GM19463 (cell line): ENCODE measurements around the gene HPGD.
"Not testable (repeated sequence)": the region's sequence is repeated elsewhere in the genome, so short reads cannot be mapped to it uniquely, and the experiment has no call there.

Experiments used
- ATAC-seq: cut with Tn5 transposase; IDR thresholded peaks from one replicate; pipeline ENCODE4 v1.9.1; 2021; ENCODE audit warnings: mild to moderate bottlenecking, moderate library complexity; ENCODE audit not compliant: unreplicated experiment

Gene HPGD

DNA sequence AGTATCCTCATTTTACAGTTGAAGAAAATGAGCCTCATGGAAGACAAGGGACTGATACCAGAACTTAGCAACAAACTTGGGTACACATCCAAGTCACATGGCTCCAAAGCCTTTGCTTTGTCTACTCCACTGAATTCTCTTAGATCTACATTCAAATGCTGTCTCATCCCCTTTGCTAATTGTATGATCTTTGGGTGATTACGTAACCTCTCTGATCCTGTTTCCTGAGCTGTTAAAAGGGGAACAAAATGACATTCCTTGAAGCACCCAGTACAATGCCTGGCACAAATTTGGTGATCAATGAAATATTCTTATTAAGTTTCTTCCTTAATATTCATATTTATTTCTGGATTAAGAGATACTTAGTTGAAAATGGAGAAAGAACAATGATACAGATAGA is 5.9 kb upstream of the HPGD start:
- ATAC-seq: no peak

DNA sequence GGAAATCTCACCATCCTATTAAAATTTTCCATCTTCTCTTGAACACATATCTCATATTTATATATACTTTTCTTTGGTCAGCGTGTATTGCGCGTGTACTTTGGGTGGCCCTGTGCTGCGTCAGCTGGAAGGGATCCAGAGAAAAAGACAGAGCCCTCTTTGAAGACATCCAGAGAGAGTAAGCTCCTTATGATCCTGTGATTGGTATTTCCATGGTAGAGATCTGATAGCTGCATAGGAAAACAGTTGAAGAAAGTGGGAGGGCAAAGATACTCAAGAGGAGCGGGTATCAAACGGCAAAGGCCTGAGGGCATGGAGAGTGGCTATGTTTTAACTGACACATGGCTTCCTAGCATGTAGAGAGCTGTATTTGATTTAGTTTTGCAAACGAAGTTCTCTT is 4.4 kb upstream of the HPGD start:
- ATAC-seq: no peak

DNA sequence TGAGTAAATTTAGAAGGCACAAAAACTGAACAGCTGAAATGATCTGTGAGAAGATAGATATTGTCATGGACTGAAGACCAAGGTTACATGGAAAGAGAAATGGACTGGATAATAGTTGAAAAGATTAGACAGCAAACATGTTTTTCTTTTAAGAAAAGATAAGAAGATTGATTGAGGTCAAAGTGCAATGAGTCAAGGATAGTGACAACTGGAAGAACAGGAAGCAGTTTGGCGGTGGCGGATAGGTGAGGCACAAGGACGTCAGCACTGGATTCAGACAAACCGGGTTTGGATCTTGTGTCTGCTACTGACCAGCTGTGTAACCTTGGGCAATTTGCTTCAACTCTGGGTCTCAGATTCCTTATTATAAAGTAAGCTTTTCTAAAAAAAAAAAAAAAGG is 2.0 kb upstream of the HPGD start:
- ATAC-seq: no peak

DNA sequence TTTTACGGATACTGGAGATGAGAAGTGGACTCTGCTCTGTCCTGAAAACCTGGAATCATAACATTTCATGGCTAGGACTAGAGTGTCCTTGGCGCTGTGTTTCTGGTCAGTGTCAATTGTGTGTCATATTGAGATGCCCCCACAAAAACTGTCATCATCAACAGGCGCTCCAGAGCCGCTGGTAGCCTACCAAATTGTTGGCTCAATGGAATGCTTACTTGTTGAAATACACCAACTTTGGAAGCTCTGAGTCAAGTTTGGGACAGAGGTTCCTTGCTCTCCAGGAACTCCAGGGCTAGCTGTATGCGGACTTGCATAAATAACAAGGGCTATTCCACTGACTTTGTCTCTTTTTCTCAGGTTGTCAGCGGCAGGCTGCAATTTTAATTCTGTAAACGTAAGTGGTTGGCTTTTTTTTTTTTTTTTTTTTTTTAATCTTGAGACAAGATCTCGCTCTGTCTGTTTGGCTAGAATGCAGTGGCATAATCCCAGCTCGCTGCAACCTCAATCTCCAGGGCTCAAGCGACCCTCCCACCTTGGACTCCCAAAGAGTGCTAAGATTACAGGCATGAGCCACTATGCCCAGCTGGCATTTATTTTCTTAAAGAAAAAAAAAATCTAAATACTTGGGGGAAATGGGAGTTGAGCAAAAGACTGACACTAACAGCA is 871 bp upstream of the HPGD start:
- ATAC-seq: no peak

DNA sequence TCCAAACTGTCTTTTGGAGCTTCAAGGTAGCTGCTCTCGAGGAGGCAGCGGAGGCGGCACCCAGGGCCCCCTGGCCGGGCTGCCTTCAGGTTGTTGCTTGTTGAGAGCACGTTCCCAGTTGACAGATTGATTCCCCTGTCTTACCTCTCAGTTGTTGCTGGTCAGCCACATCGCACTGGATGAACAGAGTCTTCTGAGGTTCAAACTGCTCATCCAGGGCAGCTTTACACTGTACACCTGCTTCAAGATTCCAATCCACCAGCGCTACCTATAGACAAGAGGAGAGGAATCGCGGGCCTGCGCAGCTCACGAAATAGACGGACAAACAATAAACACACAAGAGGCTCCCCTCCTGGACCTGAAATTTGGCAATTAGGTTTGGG is 497 bp downstream of the HPGD start:
- peak; percentile 18 for ATAC-seq

DNA sequence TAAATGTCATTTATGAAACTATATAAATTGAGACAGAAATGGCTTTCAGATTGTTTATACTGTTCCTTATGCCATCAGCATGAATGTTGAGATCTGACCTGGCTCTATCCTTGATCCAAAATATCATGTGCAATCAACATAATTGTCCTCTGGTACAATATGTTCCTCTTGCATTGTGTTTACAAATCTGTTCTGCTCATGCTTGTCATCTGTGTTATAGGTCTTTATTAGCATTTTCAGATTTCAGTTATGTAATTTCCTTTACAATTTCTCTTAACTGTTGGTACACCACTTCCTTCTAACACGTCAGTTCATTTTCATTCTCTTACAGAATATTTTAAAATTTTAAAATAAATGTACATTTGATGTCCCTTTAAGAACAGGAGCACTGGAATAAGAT is 1.6 kb downstream of the HPGD start:
- ATAC-seq: no peak

DNA sequence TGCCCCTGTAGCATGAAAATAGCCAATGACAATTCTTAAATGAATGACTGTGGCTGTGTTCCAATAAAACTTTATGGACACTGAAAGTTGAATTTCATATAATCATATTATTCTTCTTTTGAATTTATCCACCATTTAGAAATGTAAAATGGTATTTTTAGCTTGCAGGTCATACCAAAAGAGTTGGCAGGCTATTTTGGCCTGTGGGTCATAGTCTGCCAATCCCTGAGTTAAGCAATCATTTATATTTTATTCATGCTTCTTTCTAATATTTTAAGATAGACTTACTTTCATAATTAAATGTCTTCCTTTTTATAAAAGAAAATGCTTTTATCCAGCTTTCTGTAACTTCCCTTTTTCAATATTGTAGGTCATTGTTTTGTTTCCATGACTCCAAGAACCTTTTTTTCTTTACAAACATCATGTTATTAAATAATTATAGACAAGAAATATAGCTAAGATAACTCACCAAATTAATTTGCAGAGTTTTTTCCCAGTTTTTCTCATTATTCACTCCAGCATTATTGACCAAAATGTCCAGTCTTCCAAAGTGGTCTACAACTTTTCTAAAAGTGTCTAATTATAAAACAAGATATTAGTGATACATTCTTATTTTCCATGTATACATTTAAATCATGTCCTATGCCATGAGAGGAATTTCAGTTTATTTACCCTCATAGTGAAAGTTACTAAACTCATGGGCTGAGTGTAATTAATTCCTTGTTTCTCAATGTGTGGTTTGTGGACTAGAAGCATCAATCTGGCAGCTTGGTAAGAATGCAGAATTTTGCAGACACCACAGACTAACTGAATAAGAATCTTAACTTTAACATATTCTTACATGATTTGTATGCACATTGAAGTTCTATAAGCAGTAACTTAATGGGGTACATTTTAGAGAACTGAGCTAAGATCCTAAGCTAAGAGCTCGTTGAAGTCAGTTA is 4.5 kb downstream of the HPGD start:
- no peak for ATAC-seq

DNA sequence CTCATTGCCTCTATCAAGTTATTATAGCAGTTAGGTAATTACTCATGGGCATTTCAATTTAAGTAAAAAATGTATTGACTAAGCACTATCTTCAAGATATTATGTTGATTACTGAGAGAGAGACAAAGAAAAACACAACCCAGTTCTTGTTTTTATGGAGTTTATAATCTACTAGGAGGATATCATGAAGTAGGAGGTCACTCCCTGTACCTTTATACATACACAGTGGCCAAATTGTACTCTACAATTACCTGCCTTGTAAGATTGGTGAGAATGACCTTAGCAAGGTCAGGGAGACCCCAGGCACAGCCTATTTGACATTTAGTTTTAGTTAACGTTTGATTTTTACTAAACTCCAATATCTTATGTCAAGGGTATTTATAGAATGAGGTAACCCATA is 5.5 kb downstream of the HPGD start:
- no peak for ATAC-seq

DNA sequence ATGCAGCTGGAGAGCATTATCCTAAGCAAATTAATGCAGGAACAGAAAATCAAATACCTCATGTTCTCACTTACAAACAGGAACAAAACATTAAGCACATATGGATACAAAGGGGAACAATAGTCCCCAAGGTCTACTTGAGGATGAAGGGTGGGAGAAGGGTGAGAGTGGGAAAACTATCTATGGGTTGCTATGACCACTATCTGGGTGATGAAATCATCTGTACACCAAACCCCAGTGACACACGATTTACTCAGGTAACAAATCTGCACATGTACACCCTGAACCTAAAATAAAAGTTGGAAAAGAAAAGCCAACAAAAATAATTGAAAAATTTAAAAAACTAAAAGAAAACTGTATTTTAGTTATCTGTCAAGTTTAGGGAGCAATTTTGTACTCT is 5.9 kb downstream of the HPGD start:
- no peak for ATAC-seq

DNA sequence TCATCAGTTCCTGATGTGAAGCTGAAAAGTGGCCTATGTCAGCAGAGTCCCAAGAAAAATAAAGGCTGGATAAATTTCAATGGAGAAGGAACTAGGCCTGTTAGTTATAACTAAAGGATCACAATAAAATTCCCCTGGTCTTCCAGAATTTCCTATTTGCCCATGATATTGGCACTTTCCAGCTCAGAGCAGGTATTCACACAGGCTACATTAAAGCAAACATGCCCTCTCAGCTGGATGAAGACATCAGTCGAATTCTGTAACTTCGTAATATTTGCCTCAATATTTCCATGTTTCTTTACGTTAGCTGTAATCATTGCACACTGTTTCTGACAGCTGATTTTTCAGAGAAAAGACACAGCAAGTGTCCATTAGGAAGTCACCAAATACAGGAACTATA is 9.5 kb downstream of the HPGD start:
- ATAC-seq: no peak

DNA sequence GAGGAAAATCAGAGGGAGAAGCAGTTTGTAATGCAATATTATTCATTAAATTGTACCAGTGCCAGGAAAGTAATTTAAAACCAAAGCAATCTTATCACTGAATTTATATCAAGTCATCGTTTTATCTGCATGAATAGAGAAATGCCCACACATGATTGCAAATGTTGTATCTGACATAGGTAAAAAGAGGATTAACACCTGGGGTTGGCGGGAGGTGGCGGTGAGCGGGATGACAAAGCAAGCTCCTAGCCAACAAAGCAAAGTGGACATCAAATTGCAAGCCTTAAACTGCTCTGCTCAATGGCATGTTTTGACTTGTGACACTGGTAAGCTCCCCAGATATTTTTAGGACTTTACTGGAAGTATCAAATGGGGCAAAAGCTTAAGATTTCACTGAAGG is 16.4 kb downstream of the HPGD start:
- no peak for ATAC-seq

DNA sequence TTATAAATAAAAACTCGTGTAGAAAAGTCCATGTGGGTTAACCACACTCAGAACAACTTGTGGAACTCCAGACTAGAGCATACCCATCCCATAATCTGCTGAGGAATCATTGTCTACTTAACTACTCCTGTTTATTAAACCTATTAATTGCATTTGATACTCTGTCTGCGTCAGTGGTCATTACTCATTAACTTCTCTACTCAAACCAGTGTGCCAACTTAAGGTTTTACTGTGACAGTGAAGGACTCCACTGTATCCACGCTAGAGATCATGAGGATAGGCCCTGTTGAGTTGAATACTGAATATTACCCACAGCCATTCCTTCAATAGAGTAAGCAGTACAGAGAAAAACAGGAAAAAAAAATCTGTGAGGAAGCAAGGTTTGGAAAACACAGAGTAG is 17.3 kb downstream of the HPGD start:
- ATAC-seq: no peak

DNA sequence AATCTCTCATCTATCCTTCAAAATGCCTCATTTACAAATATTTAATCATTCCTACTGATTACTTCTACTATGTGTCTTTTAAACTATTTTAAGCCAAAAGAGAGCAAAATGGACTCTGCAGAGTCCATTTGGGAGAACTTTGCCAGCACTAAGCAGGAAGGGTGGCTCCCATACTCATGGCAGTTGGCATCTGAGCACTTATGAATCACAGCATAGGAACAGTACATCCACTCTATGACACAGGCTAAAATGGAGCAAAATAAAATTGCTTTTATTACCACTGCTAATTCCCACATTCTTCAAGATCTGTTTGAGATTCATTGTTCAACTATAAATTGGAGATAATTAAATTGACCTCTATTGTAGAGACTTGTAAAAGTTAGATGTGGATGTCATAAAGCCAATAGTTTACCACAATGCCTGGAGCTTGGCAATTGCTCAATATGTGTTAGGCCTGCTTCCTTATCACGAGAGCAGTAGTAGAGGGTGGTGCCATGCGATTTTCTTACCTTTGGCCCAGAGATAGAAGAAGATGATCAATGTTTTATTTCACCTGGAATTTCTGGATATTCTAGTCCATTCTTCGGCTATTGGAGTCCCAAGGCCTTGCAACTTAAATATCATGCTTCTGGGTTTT is 19.1 kb downstream of the HPGD start:
- ATAC-seq: no peak

DNA sequence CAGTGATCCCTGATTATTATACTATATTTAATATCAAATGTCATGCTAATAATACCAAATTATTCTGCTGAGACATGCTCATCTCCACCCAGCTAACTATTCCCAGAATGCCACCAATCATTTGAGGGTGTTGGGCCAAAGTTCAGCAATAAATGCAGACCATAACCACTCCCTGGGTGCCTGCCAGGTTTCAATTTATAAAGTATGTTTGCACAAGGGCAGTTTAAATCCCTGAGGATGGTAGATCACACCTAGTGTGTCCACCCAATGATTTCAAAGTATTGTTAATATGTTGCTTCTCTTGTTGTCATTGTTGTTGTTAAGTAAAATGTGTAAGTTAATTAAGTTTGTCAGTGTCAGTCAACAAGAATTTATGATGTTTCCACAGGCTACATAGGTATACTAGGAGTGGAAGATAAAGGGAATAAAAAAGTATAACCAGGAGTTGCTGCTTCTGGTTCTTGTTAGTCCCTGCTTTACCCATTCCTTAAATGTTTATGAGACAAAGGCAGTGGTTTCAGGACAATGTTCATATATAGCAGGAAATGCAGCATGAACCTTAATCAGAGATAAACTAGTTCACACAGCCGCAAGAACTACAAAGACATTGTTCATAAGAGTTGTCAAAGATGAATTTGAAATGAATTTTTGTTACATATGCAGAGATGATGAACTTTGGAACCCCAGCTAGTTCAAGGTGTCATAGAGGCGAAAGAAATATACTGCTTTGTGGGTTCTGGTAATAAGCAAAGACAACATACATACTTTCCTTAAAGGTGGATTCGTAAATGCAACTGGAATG is 25.5 kb downstream of the HPGD start:
- ATAC-seq: no peak

DNA sequence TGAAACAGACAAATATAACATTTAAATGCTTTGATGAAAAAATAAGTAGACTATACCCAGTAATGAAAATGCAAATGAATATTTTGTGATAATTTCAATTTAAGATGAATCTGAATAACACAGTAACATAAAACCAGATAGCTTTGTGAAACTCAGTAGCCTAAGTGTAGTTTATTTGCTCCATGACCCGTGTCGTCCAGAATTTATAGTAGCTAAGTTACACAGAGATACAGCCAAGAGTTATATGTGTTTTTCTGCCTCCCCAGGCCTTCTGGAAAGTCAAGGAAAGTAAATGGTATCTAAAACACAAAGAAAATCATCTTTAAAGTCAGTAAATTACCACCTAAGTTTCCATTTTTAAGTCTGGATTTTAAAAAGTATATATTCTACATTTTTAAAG is 26.7 kb downstream of the HPGD start:
- no peak for ATAC-seq

DNA sequence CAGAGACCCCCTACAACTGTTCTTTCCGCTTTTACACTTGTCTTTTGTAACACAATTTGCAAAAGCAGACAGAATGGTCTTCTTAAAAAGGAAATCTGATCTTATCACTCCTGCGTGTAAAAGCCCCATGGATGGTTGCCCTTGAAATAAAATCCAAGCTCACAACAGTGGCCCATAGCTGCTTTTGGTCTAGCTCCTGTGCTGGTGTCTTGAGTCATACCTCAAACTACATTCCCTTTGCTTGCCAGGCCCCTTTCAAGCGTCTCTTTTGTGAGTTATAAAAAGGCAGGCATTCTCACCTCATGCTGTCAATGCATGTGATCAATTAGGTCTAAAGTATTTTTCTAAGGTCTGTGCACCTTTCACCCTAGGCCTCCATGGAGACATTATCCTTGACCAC is 27.6 kb downstream of the HPGD start:
- no peak for ATAC-seq

DNA sequence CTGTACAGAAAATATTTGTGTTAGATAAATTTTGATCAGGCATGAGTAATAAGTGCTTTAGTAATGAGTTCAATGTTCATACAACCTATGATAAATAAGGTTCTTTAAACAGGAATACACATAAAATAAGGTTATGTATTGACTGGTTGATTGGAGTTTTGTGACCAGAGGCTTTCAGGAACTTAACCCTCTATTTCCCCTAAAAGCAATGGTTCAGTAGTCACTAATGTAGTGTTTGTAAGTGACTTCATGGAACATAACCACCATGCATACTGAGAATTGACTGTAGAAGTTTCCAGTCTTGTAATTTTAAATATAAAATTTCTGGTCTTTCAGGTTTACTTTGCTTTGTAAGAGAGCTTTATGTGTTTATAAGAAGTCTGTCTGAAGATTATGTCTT is 28.1 kb downstream of the HPGD start:
- no peak for ATAC-seq

DNA sequence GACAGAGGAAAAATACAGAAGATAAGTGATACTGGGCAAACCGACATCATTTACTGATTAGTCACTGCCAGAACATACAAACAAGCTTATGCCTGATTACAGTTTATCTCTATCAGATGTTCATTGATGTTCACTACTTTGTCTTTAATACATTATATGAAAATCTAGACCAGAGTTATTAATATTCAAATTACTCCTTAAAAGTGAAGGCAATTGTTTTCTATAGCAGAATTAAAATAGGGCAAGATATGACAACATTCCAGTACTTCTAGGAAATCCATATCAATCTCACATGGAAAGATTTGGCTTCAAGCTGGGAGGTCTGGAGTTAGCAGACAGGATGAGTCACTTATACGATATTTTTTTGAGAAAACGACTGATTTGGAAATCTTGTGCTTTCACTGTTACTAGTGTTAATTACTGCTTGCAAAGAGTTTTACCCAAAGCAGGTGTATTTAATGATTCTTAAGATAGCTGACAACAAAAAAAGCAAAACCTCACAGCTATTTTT is 31.8 kb downstream of the HPGD start:
- no peak for ATAC-seq

DNA sequence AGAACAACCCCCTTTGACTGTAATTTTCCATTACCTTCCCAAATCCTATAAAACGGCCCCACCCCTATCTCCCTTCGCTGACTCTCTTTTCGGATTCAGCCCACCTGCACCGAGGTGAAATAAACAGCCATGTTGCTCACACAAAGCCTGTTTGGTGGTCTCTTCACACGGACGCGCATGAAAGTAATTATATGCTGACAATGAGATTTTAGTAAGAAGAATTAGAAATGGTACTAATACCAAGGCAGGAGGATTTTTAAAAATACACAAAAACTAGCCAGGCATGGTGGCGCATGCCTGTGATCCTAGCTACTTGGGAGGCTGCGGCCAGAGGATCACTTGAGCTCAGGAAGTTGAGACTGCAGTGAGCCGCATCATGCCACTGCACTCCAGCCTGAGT is 33.9 kb downstream of the HPGD start:
- ATAC-seq: not testable (repeated sequence)

DNA sequence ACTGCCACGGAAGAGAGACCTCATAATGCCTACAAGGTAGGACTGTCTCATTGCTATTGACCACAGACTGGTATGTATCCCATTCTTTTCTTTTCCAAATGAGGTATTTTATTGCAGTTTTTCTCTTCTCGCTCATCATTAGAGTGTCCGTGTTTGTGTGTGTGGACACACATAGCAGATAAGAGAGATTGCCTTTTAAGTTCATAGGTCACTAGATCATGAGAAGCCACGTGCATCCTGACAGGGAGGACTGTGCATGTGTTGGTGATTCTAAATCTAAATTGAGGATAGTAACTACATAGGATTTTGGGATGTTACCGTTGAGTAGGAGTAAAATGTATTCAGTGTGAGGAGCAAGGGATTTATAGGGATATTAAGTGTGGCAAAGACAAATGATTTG is 37.3 kb downstream of the HPGD start:
- no peak for ATAC-seq

DNA sequence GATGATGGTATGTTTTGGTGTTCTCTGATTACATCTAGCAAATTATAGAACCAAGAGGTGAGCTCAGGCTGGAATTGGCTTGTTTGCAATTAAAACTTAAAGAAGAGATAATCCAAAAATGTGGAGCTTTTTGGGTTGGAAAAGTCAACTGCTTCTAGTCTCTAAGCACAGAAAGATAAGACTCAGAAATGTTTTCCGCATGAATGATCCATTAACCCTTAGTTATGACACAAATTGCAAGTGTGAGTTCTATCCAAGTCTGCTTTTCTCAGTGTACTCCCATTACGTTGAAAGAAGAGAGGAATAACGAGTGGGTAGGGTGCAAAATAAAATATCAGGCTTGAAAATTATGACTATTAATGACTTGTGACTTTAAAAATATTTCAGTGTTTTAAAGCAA is 38.5 kb downstream of the HPGD start:
- no peak for ATAC-seq
